NCI-H345 (cell line): ENCODE data around the gene ANKRD11.

Experiments
- DNase-seq: peaks from one replicate; lab custom pipeline; 2025; lab: John Stamatoyannopoulos, UW

The ANKRD11 gene

GRCh38 chr16:89381788-89382187 lies 108.6 kb downstream of the ANKRD11 start:
- DNase-seq: no peak

- DNase-seq: no peak
Observed at GRCh38 chr16:89380681-89381080, 109.7 kb downstream of the ANKRD11 start.

- DNase-seq: no peak
Observed at GRCh38 chr16:89378947-89379771, 111.2 kb downstream of the ANKRD11 start.

GRCh38 chr16:89377453-89377848 lies 112.9 kb downstream of the ANKRD11 start:
- DNase-seq: no peak

GRCh38 chr16:89376812-89377452 lies 113.4 kb downstream of the ANKRD11 start:
- DNase-seq: no peak

GRCh38 chr16:89375686-89376085 lies 114.7 kb downstream of the ANKRD11 start:
- DNase-seq: no peak

GRCh38 chr16:89375021-89375420 lies 115.3 kb downstream of the ANKRD11 start:
- DNase-seq: no peak

- no peak for DNase-seq
Observed at GRCh38 chr16:89374393-89374960, 115.9 kb downstream of the ANKRD11 start.

- no peak for DNase-seq
Observed at GRCh38 chr16:89373355-89374110, 116.8 kb downstream of the ANKRD11 start.

- no peak for DNase-seq
Observed at GRCh38 chr16:89371968-89372634, 118.3 kb downstream of the ANKRD11 start.

- no peak for DNase-seq
Observed at GRCh38 chr16:89371386-89371785, 119.0 kb downstream of the ANKRD11 start.

- no peak for DNase-seq
Observed at GRCh38 chr16:89370601-89371000, 119.8 kb downstream of the ANKRD11 start.

GRCh38 chr16:89370081-89370511 lies 120.3 kb downstream of the ANKRD11 start:
- no peak for DNase-seq

GRCh38 chr16:89369266-89369895 lies 121.0 kb downstream of the ANKRD11 start:
- no peak for DNase-seq

GRCh38 chr16:89368604-89369249 lies 121.6 kb downstream of the ANKRD11 start:
- DNase-seq: no peak

GRCh38 chr16:89367538-89367915 lies 122.8 kb downstream of the ANKRD11 start:
- no peak for DNase-seq

GRCh38 chr16:89366561-89367537 lies 123.5 kb downstream of the ANKRD11 start:
- no peak for DNase-seq

- DNase-seq: no peak
Observed at GRCh38 chr16:89365996-89366395, 124.4 kb downstream of the ANKRD11 start.

GRCh38 chr16:89365044-89365467 lies 125.3 kb downstream of the ANKRD11 start:
- DNase-seq: no peak

- no peak for DNase-seq
Observed at GRCh38 chr16:89364606-89365005, 125.8 kb downstream of the ANKRD11 start.
